ENCODE data around the gene RAPH1.
"Not testable (repeated sequence)": the region's sequence is repeated elsewhere in the genome, so short reads cannot be mapped to it uniquely, and the experiment has no call there.

RAPH1 gene

DNA sequence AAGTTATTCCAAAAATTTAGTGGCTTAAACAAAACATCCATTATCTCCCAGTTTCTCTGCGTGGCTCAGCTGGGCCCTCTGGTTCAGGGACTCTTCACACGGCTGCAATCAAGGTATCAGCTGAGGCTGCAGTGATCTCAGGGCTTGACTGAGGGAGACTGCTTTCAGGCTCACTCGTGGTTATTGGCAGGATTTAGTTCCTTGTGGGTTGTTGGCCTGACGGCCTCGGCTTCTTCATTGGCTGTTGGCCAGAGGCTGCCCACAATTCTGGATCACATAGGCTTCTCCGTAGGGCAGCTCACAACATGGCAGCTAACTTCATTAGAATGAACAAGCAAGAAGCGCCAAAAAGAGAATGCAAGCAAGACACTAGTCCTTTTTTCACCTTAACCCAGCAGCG, 116.8 kb downstream of the RAPH1 start:
- DNase-seq = no peak

DNA sequence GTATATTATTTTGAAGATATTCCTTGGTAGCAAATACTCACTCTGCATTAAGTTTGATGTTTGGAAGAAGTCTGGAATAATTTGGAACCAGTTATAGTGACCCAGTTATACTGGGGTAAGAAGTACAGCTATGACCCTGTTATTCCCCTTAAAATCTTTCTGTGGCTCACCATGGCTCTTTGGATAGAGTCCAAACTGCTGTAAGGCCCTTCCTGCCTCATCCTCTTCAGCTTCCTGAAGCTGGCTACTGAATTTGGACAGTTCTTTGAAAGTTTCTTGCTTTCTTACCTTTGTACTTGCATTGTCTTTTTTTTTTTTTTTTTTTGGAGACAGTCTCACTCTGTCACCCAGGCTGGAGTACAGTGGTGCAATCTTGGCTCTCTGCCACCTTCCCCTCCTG, 121.3 kb downstream of the RAPH1 start:
- no peak for DNase-seq

DNA sequence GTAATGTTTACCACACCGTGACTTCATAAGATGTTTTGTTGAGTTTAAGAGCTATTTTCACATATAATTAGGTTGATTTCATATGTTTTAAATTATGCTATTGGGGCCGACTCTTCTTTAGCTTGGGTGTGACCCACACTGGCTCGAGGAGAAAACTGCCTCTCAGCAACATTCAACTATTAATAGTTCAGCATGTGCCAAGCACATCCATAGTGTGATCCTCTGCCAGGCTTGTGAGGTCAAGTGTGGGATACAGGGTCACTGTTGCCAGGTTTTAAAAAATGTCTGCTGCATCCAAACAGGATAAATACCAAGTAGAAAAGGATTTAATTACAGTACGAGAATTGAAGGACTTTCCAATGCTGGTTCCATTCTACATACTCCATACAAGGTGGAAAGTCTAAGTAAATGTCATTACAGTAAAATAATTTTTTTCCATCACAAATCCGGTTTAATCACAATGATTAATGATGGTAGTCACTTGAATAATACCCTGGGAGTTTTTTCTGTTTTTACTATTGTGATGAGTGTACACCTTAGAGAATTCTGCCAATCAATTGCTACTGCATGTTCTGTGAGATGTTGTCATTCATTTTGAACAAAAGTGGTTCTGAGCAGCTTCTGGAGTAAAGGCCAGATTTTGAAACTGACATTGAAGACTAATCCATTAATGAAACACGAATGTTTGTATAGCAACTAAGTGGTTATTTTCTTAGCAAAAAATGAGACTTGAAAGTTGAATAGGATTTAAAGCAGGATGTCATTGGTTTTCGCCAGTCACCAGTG, 122.4 kb downstream of the RAPH1 start:
- DNase-seq = no peak

DNA sequence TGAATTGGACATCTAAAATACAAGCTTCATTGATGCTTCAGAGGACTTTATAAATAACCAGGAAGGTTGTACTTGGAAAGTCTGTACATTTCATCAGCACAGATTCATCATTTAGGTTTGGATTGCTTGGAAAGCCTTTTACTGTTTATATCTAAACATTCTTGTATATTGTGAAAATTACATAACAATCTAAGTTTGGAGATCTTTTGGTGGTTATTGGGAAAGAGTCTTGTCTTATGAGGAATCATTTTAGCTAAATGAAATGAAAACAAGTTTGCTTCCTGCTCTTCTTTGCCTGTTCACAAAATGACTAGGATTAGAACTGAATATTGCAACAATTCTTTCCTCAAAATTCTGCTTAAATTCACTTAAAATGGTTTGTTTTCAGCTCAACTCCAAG, 127.6 kb downstream of the RAPH1 start:
- DNase-seq = no peak

DNA sequence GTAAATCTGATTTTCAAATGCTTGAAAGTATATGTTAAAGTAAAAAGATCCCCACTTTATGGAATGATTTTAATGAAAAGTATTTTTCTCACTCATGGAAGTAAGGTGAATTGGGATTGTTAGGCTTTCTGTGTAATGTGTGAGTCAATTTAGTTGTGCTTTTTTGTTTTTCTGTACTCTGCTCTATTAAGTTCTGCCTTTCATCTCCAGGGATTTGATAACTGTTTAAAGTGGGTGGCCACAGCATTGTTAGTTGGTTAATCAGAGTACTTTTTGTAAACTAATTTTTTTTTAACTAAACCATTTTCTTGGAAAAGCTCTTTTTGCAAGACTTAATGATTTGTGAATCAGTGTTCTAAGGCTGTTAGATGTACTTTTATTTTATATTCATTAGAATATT, 130.1 kb downstream of the RAPH1 start:
- DNase-seq = no peak

DNA sequence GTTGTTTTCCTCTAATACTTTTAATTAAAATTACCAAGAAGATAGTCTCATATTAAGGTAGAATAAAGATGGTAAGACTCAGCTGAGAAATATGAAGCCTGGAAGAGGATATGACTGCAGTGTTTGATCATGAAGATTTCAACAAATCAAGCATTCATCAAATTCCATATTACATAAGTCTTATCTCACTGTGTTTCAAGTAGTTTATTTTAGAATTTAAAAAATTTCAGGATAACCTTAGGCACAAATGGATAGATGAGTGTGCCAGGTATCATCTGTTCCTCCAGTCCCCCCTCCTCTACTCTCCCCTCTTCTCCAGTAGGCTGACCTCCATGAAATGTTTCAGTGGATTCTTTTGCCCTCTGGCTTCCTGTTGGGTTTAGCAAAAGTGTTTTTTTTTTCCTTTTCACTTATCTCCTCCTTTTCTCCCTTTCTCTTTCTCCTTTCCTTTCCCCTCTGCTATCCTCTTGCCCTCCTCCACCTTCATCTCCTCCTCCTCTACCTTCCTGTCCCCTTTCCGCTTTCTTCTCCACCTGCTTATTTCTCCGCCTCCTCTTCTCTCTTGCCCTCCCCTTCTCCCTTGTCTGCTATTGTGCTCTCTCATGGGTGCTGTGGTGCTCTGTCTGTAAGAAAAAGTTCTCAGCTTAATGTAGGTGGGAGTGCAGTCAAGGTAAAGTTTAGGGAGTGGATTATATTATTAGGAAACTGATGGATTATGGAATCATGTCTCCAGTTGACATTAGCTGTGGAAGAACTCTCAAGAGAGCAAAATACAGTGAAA, 134.1 kb downstream of the RAPH1 start:
- no peak for DNase-seq

DNA sequence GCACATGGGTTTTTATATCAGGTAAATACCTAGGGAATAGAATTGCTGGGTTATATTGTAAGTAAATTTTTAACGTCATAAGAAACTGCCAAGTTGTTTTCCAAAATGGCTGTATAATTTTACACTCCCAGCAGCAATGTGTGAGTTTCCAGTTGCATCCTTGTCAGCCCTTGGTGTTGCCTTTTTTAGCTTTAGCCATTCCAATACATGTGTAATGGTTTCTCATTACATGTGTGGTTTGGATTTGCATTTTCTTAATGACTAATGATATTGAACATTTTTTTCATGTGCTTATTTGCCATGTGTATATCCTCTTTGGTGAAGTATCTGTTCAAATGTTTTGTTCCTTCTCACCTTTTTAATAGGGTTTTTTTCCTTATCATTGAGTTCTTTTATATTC, 136.1 kb downstream of the RAPH1 start:
- DNase-seq = no peak

DNA sequence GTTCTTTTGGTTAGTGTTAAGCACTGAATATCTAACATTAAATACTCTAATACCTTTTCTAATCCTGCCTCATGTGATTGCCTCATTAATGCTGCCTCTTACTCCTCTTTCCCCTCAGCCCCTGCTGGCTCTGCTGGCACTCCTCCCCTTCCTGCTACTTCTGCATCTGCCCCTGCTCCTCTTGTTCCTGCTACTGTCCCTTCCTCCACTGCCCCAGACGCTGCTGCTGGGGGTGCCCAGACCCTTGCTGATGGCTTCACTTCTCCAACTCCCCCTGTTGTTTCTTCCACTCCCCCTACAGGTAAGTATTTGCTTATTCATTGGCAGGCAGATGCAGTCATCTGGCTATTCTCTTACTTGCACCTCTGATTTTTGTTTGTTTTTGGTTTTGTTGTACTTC, 138.4 kb downstream of the RAPH1 start:
- no peak for DNase-seq

DNA sequence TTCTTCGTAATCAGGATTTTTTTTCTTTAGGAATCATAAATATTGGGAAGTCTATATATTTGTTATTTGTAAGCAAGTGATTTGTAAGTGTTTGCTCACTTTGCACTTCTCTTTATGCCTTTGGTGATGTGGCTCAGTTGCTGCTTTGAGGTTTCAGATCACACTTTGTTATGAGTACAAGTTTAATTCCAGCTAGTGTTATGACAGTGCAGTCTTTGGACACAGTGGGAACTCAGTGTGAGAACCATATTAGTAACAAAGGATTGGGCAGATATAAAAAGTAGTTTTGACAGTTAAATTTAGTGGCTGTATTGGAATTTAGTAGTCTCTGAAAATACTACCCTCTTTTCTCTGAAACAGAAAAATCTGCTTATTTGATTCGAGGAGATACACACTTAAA, 139.2 kb downstream of the RAPH1 start:
- no peak for DNase-seq

DNA sequence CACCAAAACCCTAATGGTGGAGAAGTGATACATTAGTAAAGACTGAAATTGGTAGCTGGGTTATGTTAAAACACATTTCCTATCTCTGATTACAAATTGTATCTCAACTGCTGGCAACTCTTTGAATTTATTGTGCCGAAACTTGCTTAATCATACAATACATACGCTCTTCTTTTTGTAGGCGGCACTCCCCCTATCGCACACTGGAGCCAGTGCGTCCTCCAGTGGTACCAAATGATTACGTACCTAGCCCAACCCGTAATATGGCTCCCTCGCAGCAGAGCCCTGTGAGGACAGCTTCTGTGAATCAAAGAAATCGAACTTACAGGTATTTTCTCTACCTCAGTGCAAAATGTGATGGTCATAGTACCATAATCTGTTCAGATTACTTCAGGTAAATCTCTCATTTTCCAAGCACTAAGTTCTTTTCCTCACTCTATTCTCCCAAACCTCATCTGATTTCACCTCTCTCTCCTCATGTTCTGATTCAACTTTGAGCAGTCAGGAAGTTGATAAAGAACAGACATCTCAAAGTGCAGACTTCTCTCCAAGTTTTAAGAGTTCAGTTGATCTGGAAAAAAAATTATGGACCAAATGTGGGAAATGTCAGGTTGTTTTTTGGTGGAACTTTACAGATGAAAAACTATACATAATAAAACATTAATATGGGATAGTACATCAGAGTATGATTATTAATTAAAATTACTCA, 140.4 kb downstream of the RAPH1 start:
- DNase-seq = no peak

DNA sequence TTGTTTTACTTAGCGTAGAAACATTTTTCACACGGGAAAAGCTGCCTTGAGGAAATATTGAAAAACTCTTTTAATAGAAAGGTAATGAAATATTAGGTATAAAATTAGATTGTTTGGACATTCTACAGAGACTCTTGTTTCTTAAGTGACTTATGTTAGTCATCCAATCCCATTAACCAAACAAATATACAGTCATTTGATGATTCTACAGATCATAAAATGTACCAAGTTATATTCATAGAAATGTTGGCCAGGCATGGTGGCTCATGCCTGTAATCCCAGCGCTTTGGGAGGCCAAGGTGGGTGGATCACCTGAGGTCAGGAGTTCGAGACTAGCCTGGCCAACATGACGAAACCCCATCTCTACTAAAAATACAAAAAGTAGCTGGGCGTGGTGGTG, 146.9 kb downstream of the RAPH1 start:
- not testable (repeated sequence) for DNase-seq

DNA sequence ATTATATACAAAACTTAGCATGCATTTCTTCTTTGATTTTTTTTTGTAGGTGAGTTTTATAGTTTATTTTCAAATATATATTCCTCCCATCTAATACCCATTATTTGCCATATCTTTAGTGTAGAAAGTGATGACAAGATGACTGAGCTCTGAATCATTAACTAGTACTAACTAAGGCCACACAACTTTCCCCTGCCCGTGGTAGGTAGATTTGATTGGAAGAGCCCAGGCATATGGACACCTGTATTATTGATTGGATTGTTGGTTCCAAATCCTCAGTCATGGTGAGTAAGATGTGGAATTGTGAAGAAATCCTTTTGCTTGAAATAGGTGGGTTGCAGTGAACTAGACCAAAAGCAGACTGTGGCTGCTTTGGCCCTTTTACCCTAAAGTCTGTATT, 152.1 kb downstream of the RAPH1 start:
- no peak for DNase-seq

DNA sequence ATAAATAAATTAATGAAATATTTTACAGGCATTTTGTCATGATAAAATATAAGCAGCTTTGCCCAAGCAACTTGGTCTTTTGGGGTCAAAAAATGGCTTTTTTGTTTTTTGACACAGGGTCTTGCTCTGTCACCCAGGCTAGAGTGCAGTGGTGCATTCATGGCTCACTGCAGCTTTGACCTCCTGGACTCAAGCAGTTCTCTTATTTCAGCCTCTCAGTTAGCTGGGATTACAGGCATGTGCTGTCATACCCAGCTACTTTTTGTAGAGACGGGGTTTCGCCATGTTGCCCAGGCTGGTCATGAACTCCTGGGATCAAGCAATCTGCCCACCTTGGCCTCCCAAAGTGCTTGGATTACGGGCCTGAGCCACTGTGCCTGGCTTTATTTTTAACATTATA, 155.9 kb downstream of the RAPH1 start:
- no peak for DNase-seq

DNA sequence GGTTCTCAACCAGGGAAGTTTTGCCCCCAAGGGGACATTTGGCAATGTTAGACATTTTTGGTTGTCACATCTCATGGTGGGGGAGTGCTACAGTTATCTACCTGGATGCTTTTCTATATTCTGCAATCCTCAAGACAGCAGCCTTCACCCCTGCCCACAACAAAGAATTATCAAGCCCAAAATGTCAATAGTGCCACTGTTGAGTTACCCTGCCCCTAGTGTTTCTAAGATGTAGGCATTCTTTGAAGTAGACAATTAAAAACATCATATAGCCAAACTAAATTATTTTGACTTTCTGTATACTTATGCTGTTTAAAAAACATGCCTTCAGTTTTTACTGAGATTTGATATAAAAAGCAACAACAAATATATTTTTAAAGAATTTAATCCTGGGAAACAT, 158.9 kb downstream of the RAPH1 start:
- DNase-seq = no peak

DNA sequence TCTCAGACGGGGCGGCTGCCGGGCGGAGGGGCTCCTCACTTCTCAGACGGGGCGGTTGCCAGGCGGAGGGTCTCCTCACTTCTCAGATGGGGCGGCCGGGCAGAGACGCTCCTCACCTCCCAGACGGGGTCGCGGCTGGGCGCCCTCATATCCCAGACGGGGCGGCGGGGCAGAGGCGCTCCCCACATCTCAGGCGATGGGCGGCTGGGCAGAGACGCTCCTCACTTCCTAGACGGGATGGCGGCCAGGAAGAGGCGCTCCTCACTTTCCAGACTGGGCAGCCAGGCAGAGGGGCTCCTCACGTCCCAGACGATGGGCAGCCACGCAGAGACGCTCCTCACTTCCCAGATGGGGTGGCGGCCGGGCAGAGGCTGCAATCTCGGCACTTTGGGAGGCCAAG, 162.4 kb downstream of the RAPH1 start:
- DNase-seq = not testable (repeated sequence)

DNA sequence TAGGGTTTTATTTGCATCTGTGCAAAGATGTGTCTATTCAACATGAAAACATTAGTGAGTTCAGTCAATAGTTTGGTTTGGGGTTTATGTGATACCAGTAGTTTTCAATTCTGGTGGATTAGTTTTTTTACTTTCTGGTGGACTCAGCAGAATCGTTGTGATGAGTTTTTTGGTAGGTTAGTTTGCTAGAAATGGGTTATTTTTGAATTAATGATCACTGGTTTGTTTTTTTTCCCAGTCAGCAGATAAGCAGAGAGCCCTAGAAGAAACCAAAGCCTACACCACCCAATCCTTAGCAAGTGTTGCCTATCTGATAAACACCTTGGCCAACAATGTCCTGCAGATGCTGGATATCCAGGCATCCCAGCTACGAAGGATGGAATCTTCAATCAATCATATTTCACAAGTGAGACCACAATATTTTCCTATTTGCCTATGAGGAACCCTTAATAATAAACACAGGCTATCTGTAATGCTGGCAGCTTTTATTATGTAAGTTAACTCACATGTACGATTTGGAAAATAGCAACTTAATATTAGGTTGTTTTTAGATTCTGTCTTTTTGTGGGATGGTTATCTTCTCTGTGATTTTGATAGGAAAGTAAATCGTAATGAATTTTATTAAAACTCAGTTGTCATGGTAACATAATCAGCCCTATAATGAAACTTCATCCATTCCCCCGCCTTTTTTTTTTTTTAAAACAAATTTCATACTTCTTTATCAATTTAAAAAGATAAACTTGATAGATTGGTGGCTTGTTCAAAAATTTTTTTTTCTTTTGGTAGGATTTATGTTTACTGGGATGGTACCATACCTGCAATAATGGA, 168.2 kb downstream of the RAPH1 start:
- no peak for DNase-seq

DNA sequence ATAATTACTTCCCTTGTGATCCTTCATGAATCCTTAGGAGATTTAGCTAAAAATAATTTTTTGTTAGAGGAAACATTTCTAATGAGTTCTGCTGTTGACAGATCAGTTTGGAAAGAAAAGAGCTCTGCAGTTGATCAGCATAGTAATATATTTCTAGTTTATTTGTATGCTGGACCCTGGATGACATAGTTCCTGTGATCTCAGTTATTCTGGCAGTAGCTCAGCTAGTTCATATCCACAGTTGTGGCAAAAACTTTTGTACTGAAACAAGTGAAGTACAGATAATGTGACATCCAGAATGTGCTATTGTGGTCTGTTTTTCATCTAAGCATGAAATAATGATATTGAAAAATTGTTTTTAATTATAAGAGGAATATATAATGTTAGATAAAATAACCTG, 173.2 kb downstream of the RAPH1 start:
- DNase-seq = no peak

DNA sequence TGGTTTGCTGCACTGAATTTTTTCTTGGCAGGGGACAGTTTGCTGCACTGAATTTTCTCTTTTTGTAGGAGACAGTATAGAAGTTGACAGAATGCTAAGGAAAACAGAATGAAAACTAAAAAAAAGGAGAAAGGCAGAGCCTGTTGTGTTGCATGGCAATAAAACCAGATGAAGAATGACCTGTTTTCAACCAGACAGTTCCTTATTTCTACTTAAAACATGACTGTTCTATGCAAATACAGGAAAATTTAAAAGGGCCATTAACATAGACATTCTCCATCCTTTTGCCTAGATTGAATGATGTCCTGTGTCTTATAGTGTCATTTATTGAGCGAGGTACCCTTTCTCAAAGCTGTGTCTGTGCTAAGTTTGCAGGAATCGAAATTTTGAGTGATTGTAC, 173.6 kb downstream of the RAPH1 start:
- no peak for DNase-seq

DNA sequence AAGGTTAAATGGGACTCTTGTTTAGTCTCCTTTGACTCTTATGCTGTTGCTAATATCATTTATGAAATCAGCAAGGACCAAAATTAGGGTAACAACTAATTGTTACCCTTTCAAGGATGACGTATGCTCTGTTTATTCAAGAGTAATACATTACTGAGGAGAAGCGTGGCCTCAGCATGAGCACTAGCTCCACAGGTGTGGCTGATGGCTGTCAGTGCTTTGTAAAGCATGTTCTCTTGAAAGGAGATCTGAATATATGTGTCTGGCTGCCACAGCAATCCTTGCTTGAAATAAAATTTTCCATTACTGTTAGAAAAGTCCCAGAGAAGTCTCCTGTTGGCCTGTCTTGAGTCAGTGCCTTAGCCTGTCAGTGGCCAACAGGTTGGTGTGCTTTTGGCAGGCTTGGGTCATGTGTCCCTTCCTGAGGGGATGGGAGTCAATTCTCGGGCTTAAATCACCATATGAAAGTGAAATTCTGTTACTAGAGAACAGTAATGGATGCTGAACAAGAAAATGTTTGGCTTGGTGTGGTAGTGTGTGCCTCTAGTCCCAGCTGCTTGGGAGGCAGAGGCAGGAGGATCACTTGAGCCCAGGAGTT, 174.2 kb downstream of the RAPH1 start:
- no peak for DNase-seq

DNA sequence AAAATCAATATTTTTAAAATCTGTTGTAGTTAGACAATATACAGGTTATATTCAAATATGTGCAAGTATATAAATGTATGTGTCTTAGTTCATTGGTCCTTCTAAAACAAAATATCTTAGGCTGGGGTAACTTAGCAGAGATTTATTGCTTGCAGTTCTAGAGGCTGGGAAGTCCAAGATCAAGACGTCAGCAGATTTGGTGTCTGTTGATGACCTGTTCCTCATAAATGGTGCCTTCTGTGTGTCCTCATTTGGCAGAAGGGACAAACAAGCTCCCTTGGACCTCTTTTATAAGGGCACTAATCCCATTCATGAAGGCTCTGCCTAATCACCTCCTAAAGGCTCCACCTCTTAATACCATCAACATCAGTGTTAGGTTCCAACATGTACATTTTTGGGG, 175.7 kb downstream of the RAPH1 start:
- no peak for DNase-seq

DNA sequence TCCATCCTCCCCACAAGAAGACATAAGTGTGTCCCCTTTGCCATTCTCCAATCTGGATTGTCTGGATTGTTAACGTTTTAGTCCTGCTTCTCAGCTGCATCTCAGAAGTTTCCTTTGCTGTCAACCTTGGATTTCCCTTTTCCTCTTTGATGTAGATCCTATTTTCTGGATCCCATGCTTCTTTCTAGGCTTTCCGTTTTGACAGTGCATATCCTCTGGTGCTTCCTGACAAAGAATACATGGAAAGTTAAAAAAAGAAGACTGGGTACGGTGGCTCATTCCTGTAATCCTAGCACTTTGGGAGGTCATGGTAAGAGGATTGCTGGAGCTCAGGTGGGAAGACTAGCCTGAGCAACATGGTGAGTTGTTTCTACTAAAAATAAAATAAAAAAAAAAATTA, 180.1 kb downstream of the RAPH1 start:
- DNase-seq = no peak

DNA sequence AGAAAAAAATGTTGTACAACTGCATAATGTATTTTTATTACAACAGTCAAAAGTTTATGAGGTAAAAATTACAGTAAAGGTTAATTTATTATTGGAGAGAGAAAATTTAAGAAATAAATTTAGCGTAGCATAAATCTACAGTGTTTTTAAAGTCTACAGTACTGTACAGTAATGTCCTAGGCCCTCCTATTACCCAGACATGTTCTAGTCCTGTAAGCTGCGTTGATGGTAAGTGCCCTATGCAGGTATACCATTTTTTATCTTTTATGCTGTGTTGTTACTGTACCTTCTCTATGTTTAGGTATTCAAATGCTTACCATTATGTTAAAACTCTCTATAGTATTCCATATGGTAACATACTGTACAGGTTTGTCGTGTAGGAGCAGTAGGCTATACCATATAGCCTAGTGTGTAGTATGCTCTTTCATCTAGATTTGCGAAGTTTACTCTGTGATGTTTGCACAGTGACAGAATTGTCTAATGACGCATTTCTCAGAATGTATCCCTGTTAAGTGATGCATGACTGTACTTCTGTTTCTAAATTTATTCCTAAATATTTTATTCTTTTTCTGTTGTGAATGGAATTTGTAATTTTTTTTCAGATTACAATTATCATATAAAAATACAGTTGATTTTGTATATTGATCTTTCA, 182.4 kb downstream of the RAPH1 start:
- DNase-seq = no peak
